ENCODE measurements around the gene PPP4R4. TPM values are rescaled to one million over a fixed set of nuclear protein-coding genes. Genes with fewer than 3 reads are reported as not detected.

The PPP4R4 gene
- total and polyA plus RNA-seq, 2 of the 4 experiments (the other 2 are of a cell fraction), result 0.17 to 0.36 TPM

DNA sequence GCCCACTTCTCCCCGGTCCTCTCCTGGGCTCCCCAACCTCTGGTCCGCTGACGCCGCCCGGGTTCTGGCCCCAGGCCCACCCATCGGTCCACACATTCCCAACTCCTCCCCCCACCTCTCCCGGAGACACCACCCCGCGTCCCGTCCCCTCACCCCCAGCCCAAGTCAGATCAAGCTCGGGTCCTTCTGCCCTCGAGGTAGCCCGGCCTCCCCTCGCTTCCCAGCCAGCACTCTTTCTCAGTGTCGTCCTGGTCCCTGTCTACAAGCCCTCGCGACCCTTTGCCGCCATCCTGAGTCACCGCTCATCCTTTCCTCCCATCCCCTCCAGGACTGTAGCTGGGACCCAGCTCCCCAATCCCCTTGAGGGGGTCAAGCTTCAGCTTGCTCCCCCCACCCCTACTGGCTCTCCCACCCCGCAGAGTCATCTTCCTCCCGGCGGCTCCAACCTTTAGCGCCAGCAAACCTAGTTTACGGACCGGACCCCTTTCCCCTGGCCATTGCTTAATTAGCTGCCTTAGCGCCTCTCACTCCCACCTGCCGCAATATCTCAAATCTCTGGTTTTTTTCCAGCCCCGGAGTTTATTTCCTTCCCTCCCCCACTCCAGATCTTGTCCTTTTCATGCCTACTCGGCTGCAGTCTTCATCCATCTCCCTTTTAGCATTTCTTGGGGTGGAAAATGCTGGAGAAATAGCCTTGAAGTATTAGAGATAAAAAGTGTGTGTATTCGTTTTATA is 1.1 kb downstream of the PPP4R4 start:
- no peak overlapping the region for H2BK20ac ChIP-seq (ENCODE audit: low read depth, low read length)
- intact Hi-C loops (cut with micrococcal nuclease), result no loop called here
- no peak overlapping the region for H3K9ac ChIP-seq (ENCODE audit: low read depth, low read length)
- no peak overlapping the region for H4K8ac ChIP-seq (ENCODE audit: low read depth in 2 of 2, low read length in 2 of 2)
- H3K9me3 ChIP-seq (ENCODE audit: control insufficient read depth, insufficient read depth, low read length), result no peaks in the 10 kb centered on the region
- H3K4me1 ChIP-seq (ENCODE audit: control insufficient read depth, insufficient read depth, low read length), result peaks cover 2% of the 10 kb centered on the region; the same call in 1 of the 2 replicates
- H3K18ac ChIP-seq (ENCODE audit: low read depth, low read length), result no peak overlapping the region
- TF ChIP-seq FOS (IDR thresholded peaks at IDR 0.05; ENCODE audit: low read depth, low read length) (no peak), RFX5 (IDR thresholded peaks at IDR 0.05; ENCODE audit: low read depth, low read length) (no peak), BHLHE40 (IDR thresholded peaks at IDR 0.05; ENCODE audit: low read depth, low read length) (no peak), RAD21 (IDR thresholded peaks at IDR 0.05; ENCODE audit: low read length) (no peak), ELK1 (IDR thresholded peaks at IDR 0.05; ENCODE audit: borderline replicate concordance, low read depth, low read length) (no peak), MXI1 (IDR thresholded peaks at IDR 0.05; ENCODE audit: borderline replicate concordance, low read depth, low read length) (no peak), SMC3 (IDR thresholded peaks at IDR 0.05; ENCODE audit: low read depth, low read length) (no peak), CHD1 (IDR thresholded peaks at IDR 0.05; ENCODE audit: low read depth, low read length) (no peak), MAZ (IDR thresholded peaks at IDR 0.05; ENCODE audit: borderline replicate concordance, low read depth, low read length) (no peak), POLR2A (IDR thresholded peaks at IDR 0.05; ENCODE audit: low read depth, low read length) (no peak), MAFK (IDR thresholded peaks at IDR 0.05; ENCODE audit: low read depth, low read length) (no peak), CEBPB (IDR thresholded peaks at IDR 0.05; ENCODE audit: low read depth, low read length) (no peak), CTCF (conservative IDR thresholded peaks at IDR 0.05; ENCODE audit: low read depth, low read length) (no peak), NFE2L2 (IDR thresholded peaks at IDR 0.05; ENCODE audit: low read depth, low read length) (no peak), RCOR1 (IDR thresholded peaks at IDR 0.05; ENCODE audit: insufficient replicate concordance, low read length) (no peak)
- TF ChIP-seq, protein P1, sequence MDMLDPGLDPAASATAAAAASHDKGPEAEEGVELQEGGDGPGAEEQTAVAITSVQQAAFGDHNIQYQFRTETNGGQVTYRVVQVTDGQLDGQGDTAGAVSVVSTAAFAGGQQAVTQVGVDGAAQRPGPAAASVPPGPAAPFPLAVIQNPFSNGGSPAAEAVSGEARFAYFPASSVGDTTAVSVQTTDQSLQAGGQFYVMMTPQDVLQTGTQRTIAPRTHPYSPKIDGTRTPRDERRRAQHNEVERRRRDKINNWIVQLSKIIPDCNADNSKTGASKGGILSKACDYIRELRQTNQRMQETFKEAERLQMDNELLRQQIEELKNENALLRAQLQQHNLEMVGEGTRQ (IDR thresholded peaks at IDR 0.05; ENCODE audit: low read depth, low read length), result no peak
- H2AK9ac ChIP-seq (replicated peaks; ENCODE audit: low read depth, low read length, poor library complexity), result no peak overlapping the region
- H4K91ac ChIP-seq (ENCODE audit: insufficient read depth, low read depth, low read length), result no peak overlapping the region
- H3K56ac ChIP-seq (ENCODE audit: extremely low read depth, insufficient read depth, low read length), result no peak overlapping the region
- in situ Hi-C loops (cut with MboI; ENCODE audit: low sequenced_read_pairs), result no loop called here
- peak overlapping the region; percentile 72 for H2AFZ ChIP-seq (replicated peaks; ENCODE audit: low read length, poor library complexity)
- no peak overlapping the region for H3K4ac ChIP-seq (ENCODE audit: low read depth, low read length)
- no peak overlapping the region for H3K4me2 ChIP-seq (ENCODE audit: low read depth, low read length)
- H2BK5ac ChIP-seq (ENCODE audit: low read depth, low read length, poor library complexity, severe bottlenecking), result no peak overlapping the region
- H4K20me1 ChIP-seq (ENCODE audit: insufficient read depth, low read length), result no peaks in the 10 kb centered on the region
- ATAC-seq (ENCODE audit: low read depth) (no peak), DNase-seq (no peak)
- CTCF ChIA-PET, result no interaction called here
- no peak overlapping the region for H2BK120ac ChIP-seq (ENCODE audit: low read depth, low read length)
- no peaks in the 10 kb centered on the region for H3K79me1 ChIP-seq (ENCODE audit: low read depth in 1 of 2, low read length in 2 of 2)
- no peak overlapping the region for H2BK15ac ChIP-seq (ENCODE audit: low read depth, low read length)
- no peak overlapping the region for H3K23ac ChIP-seq (ENCODE audit: low read depth, low read length)
- no peaks in the 10 kb centered on the region for H3K9me1 ChIP-seq (ENCODE audit: insufficient read depth, low read length)
- POLR2A ChIA-PET (ENCODE audit: unreplicated experiment), result no interaction called here
- WGBS, 2 experiments (ENCODE audit: extremely low coverage in 2 of 2, insufficient read length in 1 of 2), result 4% methylated on average over 14 of the region's 30 CpGs; no CpG with 5 or more reads in 1 of the 2 experiments
- H2AK5ac ChIP-seq (ENCODE audit: low read depth, low read length), result no peak overlapping the region
- dilution Hi-C loops (cut with HindIII; ENCODE audit: low sequenced_read_pairs, unreplicated experiment), result no loop called here
- no peak overlapping the region for H3K27ac ChIP-seq (ENCODE audit: insufficient read depth, low read length)
- H3K27me3 ChIP-seq (ENCODE audit: control insufficient read depth, insufficient read depth, low read length), result peaks cover 24% of the 10 kb centered on the region
- H3K4me3 ChIP-seq (ENCODE audit: insufficient read depth, low read depth, low read length), result 0 out of 2 replicates have a peak overlapping the region, but pooled peaks have one; percentile 15
- H3K14ac ChIP-seq (replicated peaks; ENCODE audit: low read depth, low read length), result no peak overlapping the region
- BruUV-seq (replicated peaks), result no TSS peak
- no peak overlapping the region for H4K5ac ChIP-seq (ENCODE audit: low read depth, low read length)
- no peaks in the 10 kb centered on the region for H3K36me3 ChIP-seq (ENCODE audit: control insufficient read depth, insufficient read depth, low read length)

All from IMR-90 (cell line).